ENCODE results near the gene CRHR1.

The CRHR1 gene

DNA sequence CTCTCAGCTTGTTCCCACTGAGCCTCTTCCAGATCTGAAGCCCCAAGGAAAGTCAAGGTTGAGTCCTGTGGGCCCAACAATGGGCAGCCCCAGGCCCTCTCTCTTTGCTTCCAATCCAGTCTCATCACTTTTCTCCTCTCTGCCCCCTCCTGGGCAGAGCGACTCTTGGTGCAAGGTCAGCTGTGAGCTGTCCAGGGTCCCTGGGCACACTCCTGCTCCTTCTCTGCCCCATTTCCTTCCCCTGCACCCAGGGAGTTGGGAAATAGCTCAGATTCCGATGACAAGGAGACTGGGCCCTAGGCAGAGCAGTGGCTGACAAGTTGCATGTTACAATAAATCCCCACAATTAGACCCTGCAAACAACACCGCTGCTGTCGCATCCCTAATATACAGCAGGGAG is 16.1 kb upstream of the CRHR1 start:
- Mint-ChIP-seq H3K4me1 (no peaks in the 10 kb centered on the region), H3K4me3 (no peak overlapping the region), H3K9me3 (peaks cover under 1% of the 10 kb centered on the region), H3K36me3 (ENCODE audit: insufficient read depth) (no peaks in the 10 kb centered on the region), H3K27ac (ENCODE audit: low read depth) (no peak overlapping the region), H3K27me3 (peaks cover 89% of the 10 kb centered on the region)
- DNase-seq (ENCODE audit: low spot score in 2 of 2) (no peak), ATAC-seq (replicated peaks; ENCODE audit: extremely low read depth, poor library complexity, severe bottlenecking) (no peak)

DNA sequence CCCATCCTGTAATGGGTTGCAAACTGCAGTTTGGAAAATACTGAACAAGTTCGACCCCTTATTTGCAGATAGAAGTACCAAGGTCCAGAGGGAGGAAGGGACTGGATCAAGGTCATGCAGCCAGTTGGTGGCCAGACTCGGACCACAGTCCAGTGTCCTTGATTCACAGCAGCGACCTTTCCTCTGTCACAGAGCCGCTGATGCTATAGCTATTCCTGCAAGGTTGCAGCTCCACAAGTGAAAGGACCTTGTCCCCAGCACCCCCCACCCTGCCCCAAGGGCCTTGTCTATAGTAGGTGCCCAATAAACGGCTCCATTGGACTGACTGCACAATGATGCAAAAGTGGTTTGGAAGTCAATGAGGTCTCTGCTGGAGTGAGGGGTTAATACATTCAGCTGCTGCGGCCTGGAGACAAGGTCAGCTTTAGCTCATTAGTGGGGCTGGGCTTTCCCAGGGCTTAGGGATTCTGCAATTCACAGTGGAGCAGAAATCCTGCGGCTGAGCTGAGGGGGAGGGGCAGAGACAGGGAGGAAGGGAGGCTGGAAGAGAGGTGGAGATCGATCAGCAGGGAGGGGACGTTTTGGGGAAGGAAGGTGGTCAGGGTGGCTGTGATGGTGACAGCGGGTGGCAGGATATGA is 13.4 kb upstream of the CRHR1 start:
- no peaks in the 10 kb centered on the region for H3K36me3 Mint-ChIP-seq (ENCODE audit: insufficient read depth)
- H3K4me1 Mint-ChIP-seq: no peaks in the 10 kb centered on the region
- H3K4me3 Mint-ChIP-seq: no peak overlapping the region
- DNase-seq (ENCODE audit: low spot score in 2 of 2) (no peak), ATAC-seq (replicated peaks; ENCODE audit: extremely low read depth, poor library complexity, severe bottlenecking) (no peak)
- H3K27me3 Mint-ChIP-seq: peaks cover 86% of the 10 kb centered on the region
- peaks cover 8% of the 10 kb centered on the region for H3K9me3 Mint-ChIP-seq
- H3K27ac Mint-ChIP-seq (ENCODE audit: low read depth): no peak overlapping the region

DNA sequence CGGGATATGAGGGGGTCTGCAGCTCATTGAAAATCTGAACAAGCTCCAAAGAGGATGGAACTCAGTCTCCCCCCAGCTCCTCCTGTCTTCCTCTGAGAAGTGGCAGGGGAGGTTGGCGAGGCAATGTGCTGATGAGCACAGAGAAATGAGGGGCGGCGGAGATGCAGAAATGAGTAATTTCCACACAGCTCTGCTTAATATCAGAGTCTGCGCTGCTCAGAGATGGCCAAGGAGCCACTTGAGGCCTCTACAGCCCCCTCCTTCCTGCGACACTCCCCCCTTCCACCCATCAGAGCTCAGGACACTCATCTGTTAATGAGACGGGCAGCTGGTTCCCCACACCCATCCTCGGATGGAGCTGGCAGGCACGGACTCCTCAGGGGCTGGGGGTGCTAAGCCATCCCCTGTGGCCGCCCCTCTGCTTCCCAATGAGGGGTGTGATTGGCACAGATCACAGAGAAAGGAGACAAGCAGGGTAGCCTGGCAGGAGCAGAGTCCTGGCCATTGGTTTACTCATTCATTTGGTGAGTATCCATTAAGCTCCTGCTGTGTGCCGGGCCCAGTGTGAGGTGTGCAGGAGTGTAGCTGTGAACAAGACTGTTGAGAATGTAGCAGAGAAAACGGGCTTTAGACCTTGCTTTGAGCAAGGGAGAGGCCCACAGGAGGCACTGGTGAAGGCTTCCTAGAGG is 12.7 kb upstream of the CRHR1 start:
- Mint-ChIP-seq H3K27ac (ENCODE audit: low read depth) (no peak overlapping the region), H3K4me1 (no peaks in the 10 kb centered on the region), H3K4me3 (no peak overlapping the region), H3K27me3 (peaks cover 86% of the 10 kb centered on the region), H3K9me3 (peaks cover 8% of the 10 kb centered on the region), H3K36me3 (ENCODE audit: insufficient read depth) (no peaks in the 10 kb centered on the region)
- ATAC-seq (replicated peaks; ENCODE audit: extremely low read depth, poor library complexity, severe bottlenecking): no peak
- DNase-seq (ENCODE audit: low spot score in 2 of 2): no peak

DNA sequence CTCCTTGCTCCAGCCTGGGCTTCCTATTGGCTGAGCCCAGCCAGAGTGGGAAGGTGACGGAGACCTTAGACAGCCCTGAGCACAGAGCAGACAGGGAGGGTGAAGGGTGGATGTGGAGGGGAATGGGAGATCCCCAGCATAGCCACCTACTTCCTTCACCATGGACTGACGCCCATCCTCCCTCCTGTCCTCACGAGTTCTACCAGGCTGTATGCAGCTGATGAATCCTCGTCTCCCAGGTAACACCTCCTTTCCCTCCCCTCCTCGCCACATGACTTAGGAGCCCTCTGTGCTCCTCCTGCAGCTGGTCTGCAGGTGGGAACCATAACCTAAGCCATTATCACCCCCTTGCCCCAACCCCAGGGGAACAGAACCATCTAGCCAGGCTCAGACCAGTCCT is 9.0 kb upstream of the CRHR1 start:
- no peak overlapping the region for H3K4me3 Mint-ChIP-seq
- no peaks in the 10 kb centered on the region for H3K4me1 Mint-ChIP-seq
- ATAC-seq (replicated peaks; ENCODE audit: extremely low read depth, poor library complexity, severe bottlenecking) (no peak), DNase-seq (ENCODE audit: low spot score in 2 of 2) (no peak)
- H3K27ac Mint-ChIP-seq (ENCODE audit: low read depth): no peak overlapping the region
- peaks cover 8% of the 10 kb centered on the region for H3K9me3 Mint-ChIP-seq
- no peaks in the 10 kb centered on the region for H3K36me3 Mint-ChIP-seq (ENCODE audit: insufficient read depth)
- H3K27me3 Mint-ChIP-seq: peaks cover 85% of the 10 kb centered on the region

DNA sequence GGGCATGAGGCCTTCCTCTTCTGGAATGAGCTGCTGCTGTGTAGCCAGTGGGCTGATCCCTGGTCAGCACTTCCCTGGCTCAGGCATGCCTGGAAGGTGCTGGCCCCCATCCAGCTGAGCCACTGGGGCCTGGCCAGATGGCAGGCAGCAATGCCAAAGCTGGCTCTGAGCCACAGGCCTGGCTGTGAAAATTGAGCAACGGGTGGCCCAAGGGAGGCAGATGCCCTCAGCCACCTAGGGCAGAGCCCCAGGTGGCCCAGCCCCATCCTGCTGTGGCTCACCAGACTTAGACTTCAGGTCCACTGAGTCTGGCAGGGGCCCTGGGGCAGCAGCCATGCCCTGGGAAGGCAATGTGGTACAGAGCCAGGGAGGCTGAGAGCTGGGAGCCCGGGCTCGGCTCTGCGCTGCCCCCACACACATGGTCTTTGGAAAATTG is 8.5 kb upstream of the CRHR1 start:
- ATAC-seq (replicated peaks; ENCODE audit: extremely low read depth, poor library complexity, severe bottlenecking) (no peak), DNase-seq (ENCODE audit: low spot score in 2 of 2) (no peak)
- no peak overlapping the region for H3K27ac Mint-ChIP-seq (ENCODE audit: low read depth)
- H3K27me3 Mint-ChIP-seq: peaks cover 85% of the 10 kb centered on the region
- peaks cover 8% of the 10 kb centered on the region for H3K9me3 Mint-ChIP-seq
- no peak overlapping the region for H3K4me3 Mint-ChIP-seq
- H3K4me1 Mint-ChIP-seq: no peaks in the 10 kb centered on the region
- no peaks in the 10 kb centered on the region for H3K36me3 Mint-ChIP-seq (ENCODE audit: insufficient read depth)

DNA sequence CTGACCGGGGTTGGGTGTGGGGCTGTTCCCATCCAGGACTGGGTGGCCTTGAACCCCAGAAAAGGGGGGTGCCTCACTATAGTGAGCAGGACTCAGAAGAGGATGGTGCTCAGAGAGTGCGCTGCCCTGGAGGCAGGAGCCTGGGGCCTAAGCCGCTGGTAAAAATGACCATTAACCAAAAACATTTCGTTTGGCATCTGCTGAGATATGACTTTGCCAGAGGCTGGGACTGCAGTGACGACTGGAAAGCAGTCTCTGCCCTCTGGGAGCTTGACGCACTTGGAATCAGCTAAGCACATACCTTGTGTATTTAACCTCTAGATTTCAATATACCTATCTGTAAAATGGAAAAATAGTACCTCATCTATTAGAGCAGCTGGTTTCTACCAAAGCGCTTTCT is 7.2 kb upstream of the CRHR1 start:
- Mint-ChIP-seq H3K4me1 (no peaks in the 10 kb centered on the region), H3K4me3 (no peak overlapping the region), H3K27me3 (peaks cover 89% of the 10 kb centered on the region), H3K9me3 (peaks cover 8% of the 10 kb centered on the region), H3K27ac (ENCODE audit: low read depth) (no peak overlapping the region), H3K36me3 (ENCODE audit: insufficient read depth) (no peaks in the 10 kb centered on the region)
- ATAC-seq (replicated peaks; ENCODE audit: extremely low read depth, poor library complexity, severe bottlenecking) (no peak), DNase-seq (ENCODE audit: low spot score in 2 of 2) (no peak)

DNA sequence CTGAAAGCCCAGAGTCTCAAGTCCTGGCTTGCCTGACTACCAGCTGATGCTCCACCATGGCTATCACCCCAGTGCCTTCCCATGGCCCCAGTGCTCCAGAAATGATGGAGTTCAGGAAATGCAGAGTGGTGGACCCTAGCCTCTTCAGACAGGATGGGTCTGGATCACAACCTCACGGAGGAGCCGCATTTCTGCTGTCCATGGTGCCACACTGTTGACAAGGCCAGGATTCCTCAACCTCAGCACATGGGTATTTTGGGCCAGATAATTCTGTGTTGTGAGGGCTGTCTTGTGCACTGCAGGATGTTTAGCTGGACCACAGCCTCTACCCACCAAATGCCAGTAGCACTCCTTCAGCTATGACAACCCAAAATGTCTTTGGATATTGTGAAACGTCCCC is 6.7 kb upstream of the CRHR1 start:
- Mint-ChIP-seq H3K27ac (ENCODE audit: low read depth) (no peak overlapping the region), H3K4me1 (no peaks in the 10 kb centered on the region), H3K36me3 (ENCODE audit: insufficient read depth) (no peaks in the 10 kb centered on the region), H3K9me3 (peaks cover 8% of the 10 kb centered on the region), H3K4me3 (no peak overlapping the region), H3K27me3 (peaks cover 94% of the 10 kb centered on the region)
- ATAC-seq (replicated peaks; ENCODE audit: extremely low read depth, poor library complexity, severe bottlenecking) (no peak), DNase-seq (ENCODE audit: low spot score in 2 of 2) (no peak)

DNA sequence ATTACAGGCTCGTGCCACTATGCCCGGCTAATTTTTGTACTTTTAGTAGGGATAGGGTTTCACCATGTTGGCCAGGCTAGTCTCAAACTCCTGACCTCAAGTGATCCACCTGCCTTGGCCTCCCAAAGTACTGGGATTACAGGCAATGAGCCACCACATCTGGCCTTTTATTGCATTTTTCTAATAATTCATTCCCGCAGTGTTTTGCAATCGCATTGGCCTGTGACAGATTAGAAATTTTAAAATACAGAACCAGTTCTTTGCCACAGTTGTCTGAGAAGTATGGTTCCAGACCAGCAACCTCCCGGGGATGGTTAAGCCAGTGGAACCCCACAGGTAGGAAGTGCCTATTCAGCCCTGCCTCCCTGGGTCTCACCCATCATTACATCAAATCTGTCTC is 3.2 kb upstream of the CRHR1 start:
- peaks cover 85% of the 10 kb centered on the region for H3K27me3 Mint-ChIP-seq

DNA sequence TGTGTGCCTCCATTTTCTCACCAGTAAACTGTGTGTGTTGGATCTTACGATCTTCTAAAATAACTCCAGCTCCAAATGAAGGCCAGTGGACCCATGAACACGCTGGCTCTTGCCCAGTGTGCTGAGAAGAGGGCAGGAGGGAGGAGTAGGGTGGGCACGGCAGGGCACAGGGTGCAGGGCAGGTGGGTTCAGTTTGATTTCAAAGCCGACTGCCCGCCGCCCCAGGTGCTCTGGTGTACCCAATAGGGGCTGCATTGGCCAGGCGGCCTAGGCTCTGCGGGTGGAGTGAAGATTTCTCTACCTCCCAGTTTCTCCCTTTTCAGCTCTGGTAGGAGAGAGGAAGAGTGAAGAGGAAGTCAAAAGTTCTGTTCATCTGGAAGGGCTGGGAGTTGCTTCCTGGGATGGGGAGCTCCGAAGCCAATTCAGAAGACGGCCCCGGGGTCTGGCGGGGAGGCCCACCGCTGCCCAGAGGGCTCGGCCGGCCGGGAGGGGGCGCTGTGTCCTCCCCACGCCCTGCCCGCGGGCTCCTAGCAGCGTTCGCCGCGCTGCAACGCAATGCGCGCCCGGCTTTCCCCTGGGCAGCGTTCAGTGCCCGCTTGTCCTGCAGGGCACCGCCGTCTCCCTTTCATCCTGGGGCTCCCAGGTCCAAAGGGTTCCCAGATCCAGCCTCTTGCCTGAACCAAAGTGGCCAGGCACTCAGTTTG is 1.1 kb upstream of the CRHR1 start:
- Mint-ChIP-seq H3K27ac (ENCODE audit: low read depth) (no peak overlapping the region), H3K4me1 (no peaks in the 10 kb centered on the region), H3K4me3 (peak overlapping the region; percentile 67), H3K27me3 (peaks cover 85% of the 10 kb centered on the region), H3K9me3 (no peaks in the 10 kb centered on the region), H3K36me3 (ENCODE audit: insufficient read depth) (no peaks in the 10 kb centered on the region)
- DNase-seq (ENCODE audit: low spot score in 2 of 2): no peak
- no peak for ATAC-seq (replicated peaks; ENCODE audit: extremely low read depth, poor library complexity, severe bottlenecking)

More for the DNA sequence above, 3.2 kb upstream of the CRHR1 start:
- no peak for DNase-seq (ENCODE audit: low spot score in 2 of 2)
- H3K4me1 Mint-ChIP-seq: no peaks in the 10 kb centered on the region
- H3K4me3 Mint-ChIP-seq: no peak overlapping the region
- no peaks in the 10 kb centered on the region for H3K36me3 Mint-ChIP-seq (ENCODE audit: insufficient read depth)
- H3K27ac Mint-ChIP-seq (ENCODE audit: low read depth): no peak overlapping the region
- no peak for ATAC-seq (replicated peaks; ENCODE audit: extremely low read depth, poor library complexity, severe bottlenecking)
- no peaks in the 10 kb centered on the region for H3K9me3 Mint-ChIP-seq

DNA sequence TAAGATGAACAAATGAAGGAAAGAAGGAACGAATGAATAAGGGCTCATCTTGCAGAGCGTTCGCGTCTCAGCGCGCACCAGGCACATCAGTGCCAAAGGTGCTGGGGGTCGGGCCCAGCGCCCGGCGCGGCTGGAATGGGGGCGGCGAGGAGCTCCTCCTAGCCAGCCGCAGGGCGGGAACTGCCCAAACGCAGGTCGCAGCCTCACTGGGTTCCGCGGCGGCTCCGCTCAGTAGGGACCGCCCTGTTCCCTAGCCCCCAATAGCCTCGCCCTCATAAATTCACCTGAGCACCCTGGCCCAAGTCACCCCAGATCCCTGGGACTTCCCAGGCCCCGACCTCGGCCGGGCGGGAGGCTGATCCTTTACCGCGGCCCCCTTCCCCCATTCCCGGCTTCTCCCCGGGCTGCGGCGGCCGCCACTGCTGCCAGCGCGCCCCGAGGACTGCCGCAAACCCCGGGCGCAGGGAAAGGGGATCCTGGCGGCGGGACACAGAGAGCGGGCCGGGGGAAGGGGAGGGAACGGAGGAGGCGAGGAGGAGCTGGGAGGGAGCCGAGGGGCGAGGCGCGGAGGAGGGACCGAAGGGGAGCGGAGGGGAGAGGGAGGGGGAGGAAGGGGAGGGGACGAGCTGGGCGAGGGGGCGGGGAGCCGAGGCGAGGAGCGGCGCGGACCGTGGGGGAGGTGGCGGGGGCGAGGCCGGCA is 377 bp upstream of the CRHR1 start:
- Mint-ChIP-seq H3K36me3 (ENCODE audit: insufficient read depth) (no peaks in the 10 kb centered on the region), H3K27me3 (peaks cover 85% of the 10 kb centered on the region)
- no peak for ATAC-seq (replicated peaks; ENCODE audit: extremely low read depth, poor library complexity, severe bottlenecking)

DNA sequence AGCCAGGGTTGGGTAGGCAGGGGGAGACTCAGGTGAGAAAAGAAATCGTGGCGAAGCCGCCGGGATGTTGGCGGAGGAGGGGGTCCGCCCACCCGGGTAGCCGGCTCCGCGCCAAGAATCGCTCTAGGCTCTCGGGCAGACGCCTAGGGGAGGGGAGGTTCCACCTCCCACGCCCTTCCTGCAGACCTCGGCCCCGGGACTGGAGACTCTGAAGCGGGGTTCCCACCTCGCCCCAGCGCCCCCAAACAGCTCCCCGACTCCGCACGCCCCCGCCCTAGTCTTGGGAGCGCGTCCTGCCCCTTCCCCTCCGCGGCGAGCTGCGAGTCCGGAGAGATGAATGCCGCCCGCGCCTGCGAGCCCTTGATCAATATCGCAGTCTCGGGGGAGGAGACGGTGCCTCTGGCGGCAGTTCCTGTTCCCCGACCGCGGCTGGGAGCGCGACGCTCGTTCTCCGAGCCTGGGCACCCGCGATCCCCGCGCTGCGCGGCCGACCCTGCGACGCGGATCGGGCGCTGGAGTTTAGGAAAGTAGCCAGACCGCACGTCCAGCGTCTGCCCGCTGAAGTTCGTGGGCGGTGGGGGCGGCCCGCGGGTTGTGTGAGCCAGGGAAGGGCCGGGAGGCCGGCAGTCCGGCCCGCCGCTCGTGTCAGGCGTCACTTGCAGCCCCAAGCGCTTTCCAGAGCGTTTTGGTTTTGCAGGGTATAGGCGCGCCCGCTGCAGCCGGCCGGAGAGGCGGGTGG is 790 bp downstream of the CRHR1 start:
- Mint-ChIP-seq H3K36me3 (ENCODE audit: insufficient read depth) (no peaks in the 10 kb centered on the region), H3K4me3 (peak overlapping the region; percentile 70), H3K4me1 (no peaks in the 10 kb centered on the region), H3K27ac (ENCODE audit: low read depth) (no peak overlapping the region), H3K27me3 (peaks cover 85% of the 10 kb centered on the region), H3K9me3 (no peaks in the 10 kb centered on the region)
- DNase-seq (ENCODE audit: low spot score in 2 of 2) (peak in 1 of 2 donors; percentile 25), ATAC-seq (replicated peaks; ENCODE audit: extremely low read depth, poor library complexity, severe bottlenecking) (peak; percentile 58)

More for the DNA sequence above, 377 bp upstream of the CRHR1 start:
- no peaks in the 10 kb centered on the region for H3K4me1 Mint-ChIP-seq
- no peaks in the 10 kb centered on the region for H3K9me3 Mint-ChIP-seq
- peak overlapping the region; percentile 67 for H3K4me3 Mint-ChIP-seq
- H3K27ac Mint-ChIP-seq (ENCODE audit: low read depth): no peak overlapping the region
- no peak for DNase-seq (ENCODE audit: low spot score in 2 of 2)
